CD14-positive monocyte (primary cell): ENCODE results near the gene TASOR2. TPM values are rescaled to one million over a fixed set of nuclear protein-coding genes. Genes with fewer than 3 reads are reported as not detected.

Experiments
- DNase-seq, 3 donors: peaks; one replicate each; pipeline ENCODE4 v3.0.0-alpha.2; 2011 to 2022
- H2AFZ ChIP-seq: 2 replicates; pipeline ENCODE4 v1.6.0; 2012; ENCODE audit warnings: mild to moderate bottlenecking, low read depth, low read length, inconsistent platforms; ENCODE audit not compliant: insufficient read depth, poor library complexity, severe bottlenecking
- H3K27ac ChIP-seq, 2 donors: 1 replicate in 1 of 2; 2 replicates in 1 of 2; pipeline ENCODE4 v1.5.1; 2012 to 2013; ENCODE audit warnings: low read length in 2 of 2, control low read depth in 1 of 2, inconsistent platforms in 1 of 2, low read depth in 1 of 2, mild to moderate bottlenecking in 1 of 2
- H3K27me3 ChIP-seq, 2 donors: one replicate each; pipeline versions ENCODE4 v1.6.0 to v1.6.1; 2011 to 2013; ENCODE audit warnings: low read length in 2 of 2; ENCODE audit not compliant: control insufficient read depth in 2 of 2, insufficient read depth in 2 of 2
- H3K36me3 ChIP-seq, 2 donors: replicated peaks in 1 of 2; 1 replicate in 1 of 2; 2 replicates in 1 of 2; pipeline versions ENCODE4 v1.5.1 to v1.6.1; 2012 to 2013; ENCODE audit warnings: low read length in 2 of 2, control low read depth in 1 of 2, inconsistent platforms in 1 of 2, mild to moderate bottlenecking in 1 of 2; ENCODE audit not compliant: insufficient read depth in 2 of 2, control insufficient read depth in 1 of 2
- H3K4me1 ChIP-seq, 2 donors: 1 replicate in 1 of 2; 2 replicates in 1 of 2; pipeline versions ENCODE4 v1.5.1 to v1.6.1; 2012 to 2013; ENCODE audit warnings: low read length in 2 of 2, control low read depth in 1 of 2, inconsistent platforms in 1 of 2, mild to moderate bottlenecking in 1 of 2, moderate library complexity in 1 of 2; ENCODE audit not compliant: insufficient read depth in 2 of 2, control insufficient read depth in 1 of 2
- H3K4me2 ChIP-seq: replicated peaks from 2 replicates; pipeline ENCODE3; 2012; ENCODE audit warnings: low read length, moderate library complexity, mild to moderate bottlenecking; ENCODE audit not compliant: poor library complexity, severe bottlenecking; ENCODE audit errors: extremely low read depth
- H3K4me3 ChIP-seq, 3 experiments: fragments of 200-600 bp in 1 of 3; sonication (generic) in 1 of 3; replicated peaks in 1 of 3; 1 replicate in 2 of 3; 2 replicates in 1 of 3; pipeline ENCODE4 v1.5.1; 2011 to 2013; ENCODE audit warnings: low read length in 3 of 3, mild to moderate bottlenecking in 3 of 3, control low read depth in 2 of 3, low read depth in 2 of 3, inconsistent platforms in 1 of 3, moderate library complexity in 1 of 3
- H3K79me2 ChIP-seq: 2 replicates; pipeline ENCODE4 v1.6.0; 2012; ENCODE audit warnings: mild to moderate bottlenecking, control low read depth, inconsistent platforms, low read length, moderate library complexity; ENCODE audit not compliant: insufficient read depth
- H3K9ac ChIP-seq: 2 replicates; pipeline ENCODE4 v1.6.0; 2017; ENCODE audit warnings: low read length, mild to moderate bottlenecking; ENCODE audit not compliant: insufficient read depth, poor library complexity, severe bottlenecking
- H3K9me3 ChIP-seq, 2 donors: replicated peaks in 1 of 2; 1 replicate in 1 of 2; 2 replicates in 1 of 2; pipeline versions ENCODE4 v1.5.1 to v1.6.1; 2012 to 2013; ENCODE audit warnings: low read length in 2 of 2, control low read depth in 1 of 2; ENCODE audit not compliant: control insufficient read depth in 1 of 2, insufficient read depth in 1 of 2
- H4K20me1 ChIP-seq: 2 replicates; pipeline ENCODE4 v1.6.0; 2012; ENCODE audit warnings: mild to moderate bottlenecking, low read length, control low read depth, moderate library complexity; ENCODE audit not compliant: insufficient read depth
- H3K27ac Mint-ChIP-seq, 7 donors: one replicate each; pipeline ENCODE4 v1.8.0; 2020; ENCODE audit warnings: mild to moderate bottlenecking in 7 of 7, mixed read lengths in 7 of 7, moderate library complexity in 6 of 7, inconsistent platforms in 2 of 7
- H3K27me3 Mint-ChIP-seq, 3 donors: one replicate each; pipeline ENCODE4 v1.8.0; 2021 to 2022; ENCODE audit warnings: low read depth in 3 of 3, mild to moderate bottlenecking in 3 of 3, mixed read lengths in 3 of 3, moderate library complexity in 3 of 3, inconsistent platforms in 1 of 3
- H3K36me3 Mint-ChIP-seq, 2 donors: one replicate each; pipeline ENCODE4 v1.8.0; 2020; ENCODE audit warnings: mixed read lengths in 2 of 2, inconsistent platforms in 1 of 2, mild to moderate bottlenecking in 1 of 2
- H3K4me1 Mint-ChIP-seq: one replicate; pipeline ENCODE4 v1.8.0; 2020; ENCODE audit warnings: mild to moderate bottlenecking, mixed read lengths
- H3K4me3 Mint-ChIP-seq, 2 donors: one replicate each; pipeline ENCODE4 v1.8.0; 2020; ENCODE audit warnings: mild to moderate bottlenecking in 2 of 2, mixed read lengths in 2 of 2, moderate library complexity in 1 of 2
- H3K9me3 Mint-ChIP-seq, 7 donors: one replicate each; pipeline ENCODE4 v1.8.0; 2020 to 2022; ENCODE audit warnings: mixed read lengths in 7 of 7, mild to moderate bottlenecking in 6 of 7, moderate library complexity in 6 of 7, inconsistent platforms in 2 of 7
- WGBS: methylation state at CpG from one replicate; pipeline ENCODE4 v1.1.5; 2013; ENCODE audit warnings: missing lambda C conversion rate; ENCODE audit not compliant: insufficient coverage; 5-methylcytosine and 5-hydroxymethylcytosine counted together
- intact Hi-C, 2 donors: fragments of 100-400 bp; cut with micrococcal nuclease; formaldehyde crosslinking; loops; one replicate each; pipeline versions ENCODE4 v1.15.0 to v1.15.1; 2023
- polyA plus RNA-seq, 3 donors: library from polyadenylated mRNA; depleted of rRNA in 1 of 3; unstranded in 2 of 3; stranded (reverse) in 1 of 3; fragments of 300-500 nt in 2 of 3; fragments of >200 nt in 1 of 3; fragmentation: Illumina TruSeq in 2 of 3; gene quantifications; 1 replicate in 2 of 3; 2 replicates in 1 of 3; pipeline ENCODE4 v1.2.3, GENCODE V29; 2012 to 2021
- TF ChIP-seq, protein P1 (sequence below): fragments of 200-600 bp; IDR thresholded peaks from one replicate; pipeline ENCODE4 v1.8.0; 2022; ENCODE audit warnings: antibody characterized with exemption, mild to moderate bottlenecking

The TASOR2 gene
- polyA plus RNA-seq, 3 donors: 3.2 to 12.3 (median 9.5) TPM

DNA sequence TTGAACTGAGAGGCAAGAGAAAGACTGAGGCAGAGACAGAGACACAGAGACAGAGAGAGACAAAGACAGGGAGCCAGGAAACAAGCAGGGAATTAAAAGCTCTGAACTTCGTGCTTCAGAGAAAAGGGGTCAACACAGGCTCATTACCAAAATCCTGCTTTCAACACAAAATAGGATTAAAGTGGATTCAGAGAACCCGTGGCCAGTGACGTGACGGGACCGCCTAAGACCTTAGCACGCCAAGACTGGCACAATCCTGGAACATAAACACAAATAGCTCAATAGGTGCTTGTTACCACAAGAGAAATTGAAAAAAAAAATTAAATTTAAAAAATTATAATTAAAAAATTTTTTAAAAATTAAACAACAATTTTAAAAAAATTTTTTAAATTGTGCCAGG, 39.7 kb upstream of the TASOR2 start:
- Histone ChIP-seq H2AFZ (no peak overlapping the region), H3K4me1 (no peaks in the 10 kb centered on the region), H3K27ac (no peak overlapping the region), H3K79me2 (no peaks in the 10 kb centered on the region), H3K27me3 (no peaks in the 10 kb centered on the region), H3K9me3 (no peaks in the 10 kb centered on the region), H3K36me3 (peaks cover 69 to 96% of the 10 kb centered on the region in 2 donors), H4K20me1 (no peaks in the 10 kb centered on the region), H3K9ac (no peak overlapping the region), H3K4me2 (no peak overlapping the region), H3K4me3 (no peak overlapping the region)
- no peak for DNase-seq
- H3K9me3 Mint-ChIP-seq: peaks cover 0 to 3% (median 0%) of the 10 kb centered on the region in 7 donors
- no CpG with 5 or more reads among the region's 6 CpGs for WGBS
- H3K4me1 Mint-ChIP-seq: no peaks in the 10 kb centered on the region
- H3K4me3 Mint-ChIP-seq: no peak overlapping the region
- H3K27ac Mint-ChIP-seq: peak overlapping the region in 1 of 7 donors; percentile 4
- H3K27me3 Mint-ChIP-seq: no peaks in the 10 kb centered on the region
- TF ChIP-seq, protein P1, sequence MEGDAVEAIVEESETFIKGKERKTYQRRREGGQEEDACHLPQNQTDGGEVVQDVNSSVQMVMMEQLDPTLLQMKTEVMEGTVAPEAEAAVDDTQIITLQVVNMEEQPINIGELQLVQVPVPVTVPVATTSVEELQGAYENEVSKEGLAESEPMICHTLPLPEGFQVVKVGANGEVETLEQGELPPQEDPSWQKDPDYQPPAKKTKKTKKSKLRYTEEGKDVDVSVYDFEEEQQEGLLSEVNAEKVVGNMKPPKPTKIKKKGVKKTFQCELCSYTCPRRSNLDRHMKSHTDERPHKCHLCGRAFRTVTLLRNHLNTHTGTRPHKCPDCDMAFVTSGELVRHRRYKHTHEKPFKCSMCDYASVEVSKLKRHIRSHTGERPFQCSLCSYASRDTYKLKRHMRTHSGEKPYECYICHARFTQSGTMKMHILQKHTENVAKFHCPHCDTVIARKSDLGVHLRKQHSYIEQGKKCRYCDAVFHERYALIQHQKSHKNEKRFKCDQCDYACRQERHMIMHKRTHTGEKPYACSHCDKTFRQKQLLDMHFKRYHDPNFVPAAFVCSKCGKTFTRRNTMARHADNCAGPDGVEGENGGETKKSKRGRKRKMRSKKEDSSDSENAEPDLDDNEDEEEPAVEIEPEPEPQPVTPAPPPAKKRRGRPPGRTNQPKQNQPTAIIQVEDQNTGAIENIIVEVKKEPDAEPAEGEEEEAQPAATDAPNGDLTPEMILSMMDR: no peak
- intact Hi-C loops: no loop called here
- peaks cover 83 to 96% of the 10 kb centered on the region in 2 donors for H3K36me3 Mint-ChIP-seq

GRCh38 chr10:5645375-5645774, 39.3 kb upstream of the TASOR2 start:
- H3K4me1 ChIP-seq: no peaks in the 10 kb centered on the region
- no peaks in the 10 kb centered on the region for H3K27me3 ChIP-seq
- no peaks in the 10 kb centered on the region for H3K79me2 ChIP-seq
- H2AFZ ChIP-seq: no peak overlapping the region
- 91% methylated on average over 6 of the region's 11 CpGs for WGBS
- Mint-ChIP-seq H3K27me3 (no peaks in the 10 kb centered on the region), H3K4me1 (no peaks in the 10 kb centered on the region), H3K27ac (peak overlapping the region in 1 of 7 donors; percentile 29), H3K9me3 (peaks cover 0 to 3% (median 0%) of the 10 kb centered on the region in 7 donors), H3K4me3 (no peak overlapping the region), H3K36me3 (peaks cover 83 to 96% of the 10 kb centered on the region in 2 donors)
- no peak overlapping the region for H3K4me2 ChIP-seq
- no peak for DNase-seq
- intact Hi-C loops: no loop called here
- no peak overlapping the region for H3K27ac ChIP-seq
- peaks cover 69 to 96% of the 10 kb centered on the region in 2 donors for H3K36me3 ChIP-seq
- H3K9ac ChIP-seq: no peak overlapping the region
- TF ChIP-seq, protein P1: no peak
- H3K4me3 ChIP-seq: no peak overlapping the region
- no peaks in the 10 kb centered on the region for H3K9me3 ChIP-seq
- no peaks in the 10 kb centered on the region for H4K20me1 ChIP-seq
